22Rv1 (cell line): ENCODE results near the gene TYMS.

Experiments
- ZFX ChIP-seq: fragments of 450-650 bp; IDR thresholded peaks from 2 replicates; pipeline ENCODE4 v1.6.1; 2017; ENCODE audit warnings: antibody characterized with exemption, borderline replicate concordance
- TF ChIP-seq, protein P1 (sequence below): fragments of 450-650 bp; IDR thresholded peaks from 2 replicates; pipeline ENCODE4 v1.5.1; 2017; ENCODE audit warnings: mild to moderate bottlenecking

DNA sequence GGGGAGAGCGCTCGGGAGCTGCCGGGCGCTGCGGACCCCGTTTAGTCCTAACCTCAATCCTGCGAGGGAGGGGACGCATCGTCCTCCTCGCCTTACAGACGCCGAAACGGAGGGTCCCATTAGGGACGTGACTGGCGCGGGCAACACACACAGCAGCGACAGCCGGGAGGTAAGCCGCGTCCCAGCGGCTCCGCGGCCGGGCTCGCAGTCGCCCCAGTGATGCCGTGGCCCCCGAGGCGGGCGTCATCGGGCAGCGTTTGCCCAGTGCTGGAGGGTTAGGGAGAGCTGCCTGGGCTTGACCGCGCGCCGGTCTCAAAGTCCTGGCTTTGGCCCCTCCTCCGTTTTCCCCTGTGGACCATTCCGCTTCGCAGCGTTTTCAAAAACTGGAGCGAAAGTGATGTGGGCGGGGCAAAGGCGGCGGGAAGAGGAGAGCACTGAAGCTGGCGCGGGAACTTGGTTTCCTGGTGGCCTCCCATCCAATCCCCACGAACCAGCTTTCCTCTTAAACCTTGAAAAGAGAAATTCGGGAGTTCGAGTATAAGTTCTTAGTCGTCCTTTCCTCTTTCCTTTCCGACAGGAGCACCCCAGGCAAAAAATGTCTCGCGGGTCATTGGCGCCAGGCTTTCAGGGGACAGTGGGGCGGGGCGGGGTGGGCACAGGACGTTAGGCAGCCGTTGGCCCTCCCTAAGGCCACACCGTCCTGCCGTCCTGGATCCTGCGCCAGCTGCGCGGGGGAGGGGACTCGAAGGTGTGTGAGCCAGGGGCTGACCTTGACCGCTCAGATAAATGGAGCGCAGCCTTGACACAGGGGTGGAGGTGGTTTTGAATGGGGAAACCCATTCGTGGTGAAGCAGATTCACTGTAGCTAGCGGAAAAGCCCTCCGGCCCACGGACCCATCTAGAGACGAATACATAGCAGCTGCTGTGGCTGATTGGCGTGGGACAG lies 821 bp downstream of the TYMS start:
- TF ChIP-seq ZFX: no peak
- TF ChIP-seq, protein P1, sequence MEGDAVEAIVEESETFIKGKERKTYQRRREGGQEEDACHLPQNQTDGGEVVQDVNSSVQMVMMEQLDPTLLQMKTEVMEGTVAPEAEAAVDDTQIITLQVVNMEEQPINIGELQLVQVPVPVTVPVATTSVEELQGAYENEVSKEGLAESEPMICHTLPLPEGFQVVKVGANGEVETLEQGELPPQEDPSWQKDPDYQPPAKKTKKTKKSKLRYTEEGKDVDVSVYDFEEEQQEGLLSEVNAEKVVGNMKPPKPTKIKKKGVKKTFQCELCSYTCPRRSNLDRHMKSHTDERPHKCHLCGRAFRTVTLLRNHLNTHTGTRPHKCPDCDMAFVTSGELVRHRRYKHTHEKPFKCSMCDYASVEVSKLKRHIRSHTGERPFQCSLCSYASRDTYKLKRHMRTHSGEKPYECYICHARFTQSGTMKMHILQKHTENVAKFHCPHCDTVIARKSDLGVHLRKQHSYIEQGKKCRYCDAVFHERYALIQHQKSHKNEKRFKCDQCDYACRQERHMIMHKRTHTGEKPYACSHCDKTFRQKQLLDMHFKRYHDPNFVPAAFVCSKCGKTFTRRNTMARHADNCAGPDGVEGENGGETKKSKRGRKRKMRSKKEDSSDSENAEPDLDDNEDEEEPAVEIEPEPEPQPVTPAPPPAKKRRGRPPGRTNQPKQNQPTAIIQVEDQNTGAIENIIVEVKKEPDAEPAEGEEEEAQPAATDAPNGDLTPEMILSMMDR: no peak
